HAP-1 (cell line): Measurements from ENCODE around the gene NDUFC1.

Source experiments
- DNase-seq, 2 experiments: peaks; one replicate each; pipeline ENCODE4 v3.0.0-alpha.2; 2016 to 2020; ENCODE audit warnings: low spot score in 2 of 2
- H3K27me3 ChIP-seq: fragments of 250-450 bp; sonication (Bioruptor Pico); 2 replicates; pipeline ENCODE4 v1.5.1; 2020; ENCODE audit warnings: low read depth, mild to moderate bottlenecking, moderate library complexity
- H3K36me3 ChIP-seq: fragments of 250-450 bp; sonication (Bioruptor Pico); replicated peaks from 2 replicates; pipeline ENCODE4 v1.5.1; 2020; ENCODE audit warnings: mild to moderate bottlenecking
- H3K4me1 ChIP-seq: fragments of 250-450 bp; sonication (Bioruptor Pico); 2 replicates; pipeline ENCODE4 v1.5.1; 2020; ENCODE audit warnings: mild to moderate bottlenecking
- H3K4me3 ChIP-seq: fragments of 250-450 bp; sonication (Bioruptor Pico); 2 replicates; pipeline ENCODE4 v1.5.1; 2020; ENCODE audit warnings: mild to moderate bottlenecking, moderate library complexity
- H3K9me3 ChIP-seq: fragments of 250-450 bp; sonication (Bioruptor Pico); 2 replicates; pipeline ENCODE4 v1.5.1; 2020; ENCODE audit warnings: mild to moderate bottlenecking, moderate library complexity
- in situ Hi-C: fragments of 300-500 bp; cut with MboI; formaldehyde crosslinking; loops from 3 replicates; pipeline ENCODE4 v1.14.3; 2020; ENCODE audit warnings: low sequenced_read_pairs, inconsistent platforms, mixed read lengths

Gene NDUFC1

DNA sequence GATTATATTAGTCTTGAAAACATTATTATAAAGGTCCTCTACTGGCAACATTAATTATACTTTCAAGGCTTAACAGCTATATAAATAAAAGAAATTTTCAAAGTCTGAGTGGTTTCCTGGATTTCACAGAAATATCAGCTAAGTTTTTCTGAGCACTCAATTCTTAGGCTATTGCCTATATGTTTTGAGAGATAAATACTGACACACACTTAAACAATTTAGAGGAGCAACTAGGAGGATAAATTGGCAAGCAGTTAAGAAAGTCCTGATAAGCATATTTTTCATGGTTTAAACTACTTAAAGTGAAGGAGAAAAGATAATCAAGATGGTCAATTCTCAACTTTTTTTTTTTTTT is 19.6 kb downstream of the NDUFC1 start:
- no peak for DNase-seq
- H3K27me3 ChIP-seq: no peaks in the 10 kb centered on the region
- H3K36me3 ChIP-seq: no peaks in the 10 kb centered on the region
- no peaks in the 10 kb centered on the region for H3K4me1 ChIP-seq
- peaks cover 2% of the 10 kb centered on the region; the same call in 1 of the 2 replicates for H3K9me3 ChIP-seq
- no peak overlapping the region for H3K4me3 ChIP-seq
- in situ Hi-C loops: no loop called here

DNA sequence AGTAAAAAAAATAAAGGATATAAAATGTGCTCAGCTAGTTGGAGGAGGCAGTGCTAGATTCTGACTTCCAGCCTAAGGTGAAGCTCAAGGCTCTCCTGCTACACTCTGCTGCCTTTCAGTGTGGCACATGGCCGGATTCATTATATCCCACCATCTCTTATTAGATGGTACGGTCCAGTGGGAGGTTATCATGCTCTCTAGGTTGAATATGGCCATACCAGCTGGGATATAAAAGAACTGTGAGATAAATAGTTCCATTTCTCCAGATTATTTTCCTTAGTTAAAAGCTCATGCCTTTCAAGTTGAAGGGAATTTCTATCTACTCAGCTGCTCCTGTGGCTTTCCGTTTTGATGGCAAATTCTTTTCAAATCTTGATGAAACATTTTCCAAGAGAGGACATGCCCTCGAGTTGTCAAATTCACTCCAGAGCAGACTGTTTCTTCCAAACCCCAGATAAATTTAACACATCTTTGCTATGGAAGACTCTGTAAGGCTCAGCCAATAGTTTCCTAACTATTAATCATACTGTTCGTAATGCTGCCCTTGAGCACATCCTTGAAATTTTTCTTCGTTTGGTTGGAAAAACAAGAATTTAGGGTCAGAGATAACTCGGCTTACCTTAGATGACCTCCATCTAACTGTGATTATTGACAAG is 20.1 kb downstream of the NDUFC1 start:
- H3K4me1 ChIP-seq: no peaks in the 10 kb centered on the region
- peaks cover 2% of the 10 kb centered on the region; the same call in 1 of the 2 replicates for H3K9me3 ChIP-seq
- DNase-seq: no peak
- no peaks in the 10 kb centered on the region for H3K36me3 ChIP-seq
- in situ Hi-C loops: no loop called here
- no peak overlapping the region for H3K4me3 ChIP-seq
- no peaks in the 10 kb centered on the region for H3K27me3 ChIP-seq

DNA sequence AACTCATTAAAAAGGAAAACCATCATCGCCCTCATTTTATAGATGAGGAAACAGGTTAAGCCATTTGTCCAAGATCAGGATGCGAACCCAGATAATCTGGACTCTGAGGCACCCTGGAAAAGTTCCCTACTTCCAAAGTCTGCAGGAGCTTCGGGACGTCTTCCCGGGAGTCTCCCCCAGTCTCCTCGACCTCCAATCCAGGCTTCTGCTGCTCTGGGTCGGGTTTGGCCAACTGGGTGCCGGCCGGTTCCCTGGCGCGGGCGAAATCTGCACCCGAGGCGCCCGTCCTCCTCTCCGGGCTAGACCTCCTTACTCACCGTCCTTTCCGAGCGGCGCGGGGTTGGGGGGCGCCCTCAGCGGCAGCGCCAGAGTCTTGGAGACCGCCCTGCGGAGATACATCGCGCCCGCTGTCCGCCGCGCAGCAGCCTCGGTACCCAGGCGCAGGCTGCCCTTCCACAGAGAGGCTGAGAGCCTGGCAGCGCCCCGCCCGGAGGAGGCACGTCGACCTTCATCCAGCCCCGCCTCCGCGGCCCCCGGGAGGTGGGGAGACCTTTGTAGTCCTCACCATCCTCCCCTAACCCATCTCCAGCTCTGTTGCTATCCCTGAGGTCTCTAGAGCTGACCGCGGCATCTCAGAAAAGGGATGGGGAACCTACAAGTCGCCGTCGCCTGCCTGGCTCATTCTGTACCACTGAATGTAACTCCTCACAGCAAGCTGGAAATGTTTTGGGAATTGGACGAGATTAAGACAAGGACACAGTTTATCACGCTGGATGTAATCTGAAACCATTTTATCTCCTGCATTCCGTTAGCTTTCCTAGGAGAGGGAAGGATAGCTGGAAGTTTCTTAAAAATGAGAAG is 22.3 kb downstream of the NDUFC1 start, which contains the start of gene MGARP:
Gene MGARP (minus strand): TSS at position 466 of the 861 bp plus-strand sequence. CDS start 67 bp downstream, at position 399.
- no peaks in the 10 kb centered on the region for H3K4me1 ChIP-seq
- H3K4me3 ChIP-seq: no peak within 1 kb of the TSS
- H3K27me3 ChIP-seq: no peaks in the 10 kb centered on the region
- no peaks in the 10 kb centered on the region for H3K36me3 ChIP-seq
- peaks cover 2% of the 10 kb centered on the region; the same call in 1 of the 2 replicates for H3K9me3 ChIP-seq
- in situ Hi-C loops: no loop called here
- no peak for DNase-seq

DNA sequence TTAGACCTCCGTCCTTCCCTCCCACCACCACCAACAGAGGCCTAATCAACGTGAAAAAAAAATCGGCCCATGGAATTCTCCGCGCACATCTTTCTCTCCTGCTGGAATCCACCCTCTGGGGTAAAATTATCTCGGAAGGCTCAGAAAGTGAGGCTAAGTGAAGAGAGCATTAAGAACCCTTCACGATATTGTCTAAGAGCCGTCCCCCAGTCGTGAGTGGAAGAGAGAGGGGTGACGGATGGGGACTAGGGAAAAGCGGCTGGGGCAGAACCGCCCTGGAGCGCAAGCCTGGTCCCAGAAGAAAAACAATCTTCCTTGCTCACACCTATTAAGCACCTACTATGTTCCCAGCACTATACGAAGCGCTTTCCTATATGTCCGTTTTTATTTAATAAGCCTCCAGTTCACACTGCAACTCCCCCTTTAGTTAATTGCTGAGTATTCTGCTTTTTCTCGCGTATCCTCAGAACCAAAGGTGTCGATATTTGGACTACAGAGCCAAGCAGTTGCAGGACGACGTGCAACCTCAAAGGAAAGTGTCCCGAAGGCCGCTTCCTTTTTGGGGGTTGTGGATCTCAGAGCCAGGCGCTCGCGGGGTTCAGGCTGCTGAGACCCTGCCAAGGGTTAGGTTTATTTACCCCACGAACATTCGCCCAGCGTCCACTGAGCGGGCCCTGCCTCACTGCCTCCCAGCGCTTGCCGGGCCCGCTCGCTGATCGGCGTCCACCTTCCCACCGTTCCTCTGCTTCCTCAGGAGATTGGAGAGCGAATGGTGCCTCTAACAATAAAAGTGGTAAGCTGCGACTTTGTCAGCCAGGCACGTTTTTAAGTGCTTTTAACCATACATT is 23.1 kb downstream of the NDUFC1 start:
- no peak for DNase-seq
- Histone ChIP-seq H3K36me3 (no peaks in the 10 kb centered on the region), H3K9me3 (no peaks in the 10 kb centered on the region), H3K27me3 (no peaks in the 10 kb centered on the region), H3K4me3 (no peak overlapping the region), H3K4me1 (no peaks in the 10 kb centered on the region)
- in situ Hi-C loops: no loop called here

DNA sequence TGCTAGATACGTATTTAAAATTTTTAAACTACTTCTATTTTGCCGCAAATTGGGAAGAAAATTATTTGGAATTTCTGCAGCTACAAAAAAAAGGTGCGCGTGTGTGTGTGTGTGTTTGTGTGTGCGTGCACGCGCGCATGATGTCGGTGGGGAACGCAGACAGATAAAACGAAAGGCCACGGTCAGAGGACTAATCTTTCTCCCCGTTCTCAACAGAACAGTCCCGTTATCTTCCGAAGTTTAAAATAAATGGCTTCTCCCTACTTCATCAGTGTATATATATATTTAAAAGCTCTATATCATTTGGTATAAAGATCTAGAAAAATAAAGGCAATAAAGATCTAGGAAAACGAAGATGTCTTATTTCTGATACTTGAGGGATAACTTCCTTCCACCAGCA is 23.8 kb downstream of the NDUFC1 start:
- Histone ChIP-seq H3K27me3 (no peaks in the 10 kb centered on the region), H3K4me3 (no peak overlapping the region), H3K4me1 (no peaks in the 10 kb centered on the region), H3K9me3 (no peaks in the 10 kb centered on the region), H3K36me3 (no peaks in the 10 kb centered on the region)
- no peak for DNase-seq
- in situ Hi-C loops: no loop called here

DNA sequence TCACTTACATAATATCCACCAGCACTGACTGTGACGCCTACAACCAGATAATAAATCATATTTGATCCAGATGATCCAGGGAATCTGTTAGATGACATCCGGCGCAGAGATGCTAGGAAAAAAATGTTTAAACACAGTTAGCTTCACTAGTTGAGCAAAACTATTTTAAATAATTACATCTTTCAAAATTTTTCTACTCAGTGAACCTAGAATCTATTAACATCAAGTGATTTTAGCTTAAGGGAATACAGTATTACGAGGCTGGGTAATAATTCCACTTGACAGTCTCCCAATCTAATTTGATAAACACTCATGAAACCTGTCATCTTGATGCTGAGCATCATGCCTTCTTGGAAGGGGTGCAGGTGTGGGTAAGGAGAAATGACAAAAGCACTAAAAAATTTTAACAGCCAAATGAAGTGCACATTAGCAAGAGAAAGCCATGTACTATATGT is 27.0 kb downstream of the NDUFC1 start:
- Histone ChIP-seq H3K27me3 (no peaks in the 10 kb centered on the region), H3K9me3 (no peaks in the 10 kb centered on the region), H3K4me3 (no peak overlapping the region), H3K4me1 (no peaks in the 10 kb centered on the region), H3K36me3 (no peaks in the 10 kb centered on the region)
- DNase-seq: no peak
- in situ Hi-C loops: no loop called here

DNA sequence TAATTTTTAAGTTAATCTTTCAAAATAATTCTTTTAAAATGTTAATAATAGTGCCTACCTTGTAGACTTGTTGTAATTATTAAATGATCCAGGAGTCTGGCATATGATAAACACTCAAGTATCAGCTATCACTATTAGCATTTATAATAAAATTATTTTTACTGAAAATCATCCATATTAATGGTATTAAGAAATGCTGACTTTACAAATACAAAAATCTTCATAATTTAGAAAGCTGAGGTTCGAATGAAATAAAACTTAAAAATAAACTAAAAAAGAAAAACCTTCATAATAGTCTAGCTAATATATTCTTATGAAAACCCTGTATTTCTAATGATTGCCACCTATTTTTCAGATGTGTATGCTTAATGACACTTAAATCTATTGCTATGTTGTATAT is 27.5 kb downstream of the NDUFC1 start:
- H3K4me1 ChIP-seq: no peaks in the 10 kb centered on the region
- H3K9me3 ChIP-seq: no peaks in the 10 kb centered on the region
- H3K36me3 ChIP-seq: no peaks in the 10 kb centered on the region
- in situ Hi-C loops: no loop called here
- DNase-seq: no peak
- H3K27me3 ChIP-seq: no peaks in the 10 kb centered on the region
- H3K4me3 ChIP-seq: no peak overlapping the region

DNA sequence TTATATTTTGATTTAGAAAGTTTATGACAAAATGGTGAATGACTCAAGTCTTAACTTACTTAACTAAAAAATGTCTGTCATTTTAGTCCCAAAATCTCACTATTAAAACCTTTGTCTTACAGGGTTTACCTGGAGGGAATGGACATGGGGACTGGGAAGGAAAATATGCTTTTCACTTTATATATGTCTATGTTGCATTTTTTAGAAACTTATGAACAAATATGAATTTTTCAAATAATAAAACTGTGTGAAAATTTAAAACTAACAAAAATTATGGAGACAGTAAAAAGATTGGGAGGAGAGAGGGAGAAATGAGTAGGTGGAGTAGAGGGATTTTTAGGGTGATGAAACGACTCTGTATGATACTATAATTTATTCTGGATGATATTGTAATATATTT is 28.4 kb downstream of the NDUFC1 start:
- Histone ChIP-seq H3K27me3 (no peaks in the 10 kb centered on the region), H3K4me1 (no peaks in the 10 kb centered on the region), H3K36me3 (no peaks in the 10 kb centered on the region), H3K4me3 (no peak overlapping the region), H3K9me3 (no peaks in the 10 kb centered on the region)
- in situ Hi-C loops: no loop called here
- DNase-seq: no peak

DNA sequence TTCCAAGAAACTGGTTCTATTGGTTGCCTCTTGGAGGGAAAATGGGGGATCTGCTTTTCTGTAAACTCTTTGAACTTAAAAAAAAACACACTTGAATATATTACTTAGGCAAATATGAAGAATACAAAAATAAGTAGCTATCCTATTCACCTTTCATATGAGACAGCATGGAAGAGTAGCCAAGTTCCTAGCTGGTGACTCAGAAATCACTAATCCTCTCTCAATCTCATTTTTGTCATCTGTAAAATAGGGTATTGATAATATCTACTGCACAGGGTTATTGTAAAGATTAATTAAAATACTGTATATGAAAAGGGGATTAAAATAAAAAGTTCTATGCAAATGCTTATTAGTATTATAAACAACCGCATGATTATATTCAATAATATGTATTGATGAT is 35.0 kb downstream of the NDUFC1 start:
- in situ Hi-C loops: no loop called here
- Histone ChIP-seq H3K4me1 (peaks cover 18% of the 10 kb centered on the region), H3K36me3 (no peaks in the 10 kb centered on the region), H3K27me3 (no peaks in the 10 kb centered on the region), H3K9me3 (no peaks in the 10 kb centered on the region), H3K4me3 (no peak overlapping the region)
- DNase-seq: no peak

DNA sequence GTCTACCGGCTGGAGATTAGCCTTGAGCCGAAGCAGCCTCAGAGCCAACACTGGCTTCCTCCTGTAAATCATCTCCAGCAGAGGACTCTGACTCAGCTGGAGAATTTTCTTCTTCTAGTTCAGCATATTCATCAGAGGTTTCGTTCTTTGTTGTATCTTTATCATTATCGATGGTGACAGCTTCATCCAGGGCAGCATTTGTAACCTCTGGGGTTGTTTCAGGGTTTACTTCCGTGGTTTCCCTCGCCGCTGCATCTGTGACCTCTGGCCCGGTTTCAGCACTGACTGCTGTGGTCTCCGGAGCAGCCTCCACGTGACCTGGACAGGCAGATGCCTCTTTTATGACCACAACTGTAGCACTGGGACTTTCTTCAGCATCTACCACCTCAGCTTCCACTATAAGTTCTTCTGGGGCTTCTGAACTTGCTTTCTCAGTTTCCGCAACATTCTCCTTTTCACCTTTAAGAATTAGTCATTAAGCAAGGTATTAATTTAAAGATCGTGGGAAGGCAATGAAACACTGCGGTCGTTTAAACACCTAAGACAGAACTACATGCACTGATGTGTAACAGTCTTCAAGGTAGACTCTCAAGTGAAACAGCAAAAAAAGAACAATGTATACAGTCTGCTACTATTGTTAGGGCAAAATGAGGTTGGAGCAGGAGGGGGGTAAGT is 35.6 kb downstream of the NDUFC1 start:
- in situ Hi-C loops: no loop called here
- peak; percentile 44 to 74 for DNase-seq
- no peaks in the 10 kb centered on the region for H3K27me3 ChIP-seq
- peaks cover 18% of the 10 kb centered on the region for H3K4me1 ChIP-seq
- no peaks in the 10 kb centered on the region for H3K9me3 ChIP-seq
- no peak overlapping the region for H3K4me3 ChIP-seq
- no peaks in the 10 kb centered on the region for H3K36me3 ChIP-seq

DNA sequence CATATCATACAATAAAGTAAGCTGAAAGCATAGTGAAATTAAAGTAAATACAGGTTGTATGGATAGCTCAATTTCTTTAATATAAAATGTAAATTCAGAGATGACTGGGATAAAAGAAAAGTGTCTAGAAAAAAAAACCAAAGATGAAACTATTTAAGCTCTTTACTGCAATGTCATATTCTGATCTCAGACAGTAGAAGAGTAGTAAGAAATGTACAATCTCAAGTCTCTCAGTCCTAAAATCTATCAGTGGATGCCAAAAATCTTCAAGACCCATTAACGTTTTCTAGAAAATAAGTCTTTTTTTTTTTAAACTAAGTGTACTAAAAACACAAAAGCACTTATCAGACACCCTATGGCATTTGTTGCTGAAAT is 36.1 kb downstream of the NDUFC1 start:
- Histone ChIP-seq H3K9me3 (no peaks in the 10 kb centered on the region), H3K4me1 (peaks cover 18% of the 10 kb centered on the region), H3K27me3 (no peaks in the 10 kb centered on the region), H3K4me3 (no peak overlapping the region), H3K36me3 (no peaks in the 10 kb centered on the region)
- DNase-seq: no peak
- in situ Hi-C loops: no loop called here

DNA sequence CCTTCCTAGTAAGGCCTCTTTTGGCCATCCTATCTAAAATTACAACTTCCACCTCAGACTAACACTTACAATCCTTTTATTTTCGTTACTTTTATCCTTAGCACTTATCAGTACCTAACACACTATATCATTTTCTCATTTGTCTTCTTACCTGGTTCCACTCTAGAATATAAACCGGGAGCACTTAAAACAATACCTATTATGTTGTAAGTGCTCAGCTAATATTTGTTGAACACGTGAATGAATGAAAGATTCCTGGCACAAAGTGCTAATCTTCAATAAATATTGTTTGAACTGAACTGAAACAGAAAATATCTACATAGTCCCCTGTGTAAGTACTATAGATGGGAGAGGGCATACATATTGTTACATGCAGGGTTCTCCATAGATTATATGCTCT is 36.6 kb downstream of the NDUFC1 start:
- Histone ChIP-seq H3K27me3 (no peaks in the 10 kb centered on the region), H3K36me3 (no peaks in the 10 kb centered on the region), H3K4me1 (peaks cover 18% of the 10 kb centered on the region), H3K9me3 (no peaks in the 10 kb centered on the region), H3K4me3 (no peak overlapping the region)
- in situ Hi-C loops: no loop called here
- DNase-seq: no peak

DNA sequence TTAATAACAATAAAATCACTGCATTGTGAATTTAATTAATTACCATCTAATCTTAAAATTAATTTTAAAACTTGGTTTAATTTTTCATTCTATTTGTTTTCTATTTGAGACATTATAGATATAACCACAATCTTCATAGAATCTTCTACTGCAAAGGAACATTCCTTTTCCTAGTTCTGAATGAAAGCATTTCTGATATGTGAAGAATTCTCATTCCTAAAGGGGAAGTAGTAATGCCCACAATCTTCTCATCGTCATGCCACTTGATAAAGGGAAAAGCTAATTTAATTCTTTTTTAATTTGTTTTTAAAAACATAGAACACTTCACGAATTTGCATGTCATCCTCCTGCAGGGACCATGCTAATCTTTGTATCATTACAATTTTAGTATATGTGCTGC is 45.9 kb downstream of the NDUFC1 start:
- Histone ChIP-seq H3K4me1 (no peaks in the 10 kb centered on the region), H3K4me3 (no peak overlapping the region), H3K27me3 (no peaks in the 10 kb centered on the region), H3K9me3 (no peaks in the 10 kb centered on the region), H3K36me3 (no peaks in the 10 kb centered on the region)
- no peak for DNase-seq
- in situ Hi-C loops: no loop called here
